C4-2B (cell line): ENCODE results near the gene BOK.

Source experiments
- H3K27ac ChIP-seq: fragments of 450-650 bp; 2 replicates; pipeline ENCODE4 v1.5.1; 2017
- ZFX ChIP-seq: fragments of 450-650 bp; IDR thresholded peaks from 2 replicates; pipeline ENCODE4 v1.6.1; 2017
- TF ChIP-seq, protein P1 (sequence below): fragments of 450-650 bp; conservative IDR thresholded peaks from 2 replicates; pipeline ENCODE4 v1.5.1; 2017; ENCODE audit warnings: mild to moderate bottlenecking

BOK gene

GRCh38 chr2:241534293-241534692 lies 24.3 kb upstream of the BOK start:
- TF ChIP-seq, protein P1, sequence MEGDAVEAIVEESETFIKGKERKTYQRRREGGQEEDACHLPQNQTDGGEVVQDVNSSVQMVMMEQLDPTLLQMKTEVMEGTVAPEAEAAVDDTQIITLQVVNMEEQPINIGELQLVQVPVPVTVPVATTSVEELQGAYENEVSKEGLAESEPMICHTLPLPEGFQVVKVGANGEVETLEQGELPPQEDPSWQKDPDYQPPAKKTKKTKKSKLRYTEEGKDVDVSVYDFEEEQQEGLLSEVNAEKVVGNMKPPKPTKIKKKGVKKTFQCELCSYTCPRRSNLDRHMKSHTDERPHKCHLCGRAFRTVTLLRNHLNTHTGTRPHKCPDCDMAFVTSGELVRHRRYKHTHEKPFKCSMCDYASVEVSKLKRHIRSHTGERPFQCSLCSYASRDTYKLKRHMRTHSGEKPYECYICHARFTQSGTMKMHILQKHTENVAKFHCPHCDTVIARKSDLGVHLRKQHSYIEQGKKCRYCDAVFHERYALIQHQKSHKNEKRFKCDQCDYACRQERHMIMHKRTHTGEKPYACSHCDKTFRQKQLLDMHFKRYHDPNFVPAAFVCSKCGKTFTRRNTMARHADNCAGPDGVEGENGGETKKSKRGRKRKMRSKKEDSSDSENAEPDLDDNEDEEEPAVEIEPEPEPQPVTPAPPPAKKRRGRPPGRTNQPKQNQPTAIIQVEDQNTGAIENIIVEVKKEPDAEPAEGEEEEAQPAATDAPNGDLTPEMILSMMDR, result no peak
- TF ChIP-seq ZFX, result no peak
- H3K27ac ChIP-seq, result no peak overlapping the region

- no peak overlapping the region for H3K27ac ChIP-seq
- no peak for TF ChIP-seq ZFX
- TF ChIP-seq, protein P1, result no peak
These were observed 23.7 kb upstream of the BOK start for GRCh38 chr2:241534701-241535375.

DNA sequence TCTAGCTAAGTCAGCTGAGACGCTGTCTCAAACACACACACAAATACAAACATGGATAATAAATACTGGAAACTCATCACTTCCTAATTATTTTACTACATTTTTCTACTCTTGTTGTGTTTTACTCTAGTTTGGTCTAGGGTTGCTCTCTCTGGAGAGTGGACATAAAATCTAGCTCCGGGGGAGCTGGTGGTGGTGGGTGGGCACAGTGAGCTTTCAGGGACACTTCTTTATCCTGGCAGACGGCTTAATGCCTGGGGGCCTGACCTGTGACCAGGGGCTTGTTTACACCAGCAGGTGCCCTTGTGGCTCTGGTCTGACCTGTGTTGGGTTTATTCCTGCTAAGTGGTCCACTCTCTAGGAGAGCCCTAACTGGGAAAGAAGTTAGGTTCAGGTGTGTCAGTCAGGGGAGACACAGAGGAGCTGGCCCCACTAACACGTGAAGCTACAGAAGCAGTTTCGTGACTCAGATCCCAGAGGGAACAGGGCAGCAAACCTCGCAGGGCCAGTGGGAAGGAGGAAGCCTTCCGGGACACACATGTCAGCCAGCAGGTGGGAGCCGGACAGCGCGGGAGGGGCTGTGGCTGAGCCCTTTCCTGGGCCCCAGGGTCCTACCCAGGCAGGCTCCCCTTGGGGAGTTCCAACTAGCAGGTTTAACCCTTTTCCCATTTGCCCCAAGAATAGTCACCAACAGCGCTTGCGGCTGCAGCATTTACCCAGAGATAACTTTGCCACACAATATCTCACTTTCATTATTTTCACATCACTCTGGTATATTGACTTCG lies 22.5 kb upstream of the BOK start:
- no peak overlapping the region for H3K27ac ChIP-seq
- no peak for TF ChIP-seq ZFX
- TF ChIP-seq, protein P1, result no peak

DNA sequence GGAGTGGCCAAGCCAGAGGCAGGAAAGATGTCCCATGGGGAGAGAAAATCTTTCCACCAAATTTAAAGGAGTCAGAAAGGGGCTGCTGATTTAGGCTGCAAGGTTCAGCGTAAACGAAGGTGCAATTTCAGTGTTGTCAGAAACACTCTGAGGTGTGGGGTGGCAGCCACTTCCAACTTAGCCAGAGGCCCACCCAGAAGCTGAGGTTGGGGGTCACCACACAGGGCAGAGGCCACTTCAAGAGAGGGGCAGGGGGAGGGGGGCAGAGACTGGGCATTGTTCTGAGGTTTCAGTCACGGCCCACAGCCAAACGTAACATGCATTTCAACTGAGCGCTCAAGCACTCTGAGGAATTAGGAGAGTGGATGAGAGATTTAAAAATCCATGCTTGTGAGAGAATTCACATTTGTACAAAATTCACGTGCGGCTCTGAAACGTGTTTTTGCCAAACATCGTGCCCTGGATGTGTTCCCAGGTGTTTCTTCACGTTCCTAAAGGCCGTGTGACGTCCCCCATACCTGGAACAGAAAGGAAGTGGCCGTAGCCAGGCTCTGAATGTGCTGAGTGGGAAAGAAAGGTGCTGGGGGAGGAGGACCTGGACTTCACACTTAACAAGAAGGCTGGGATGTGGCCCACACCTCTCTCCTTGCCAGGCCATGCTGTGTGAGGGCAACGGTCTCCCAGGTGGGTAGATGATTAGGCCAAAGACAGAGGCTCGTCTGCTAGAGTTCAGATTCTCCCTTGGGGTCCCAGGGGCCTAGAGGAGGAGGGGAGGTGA lies 19.5 kb upstream of the BOK start:
- H3K27ac ChIP-seq, result no peak overlapping the region
- TF ChIP-seq ZFX, result no peak
- TF ChIP-seq, protein P1, result no peak

- TF ChIP-seq, protein P1, result no peak
- TF ChIP-seq ZFX, result no peak
These were observed 18.8 kb upstream of the BOK start for GRCh38 chr2:241539616-241540374.

DNA sequence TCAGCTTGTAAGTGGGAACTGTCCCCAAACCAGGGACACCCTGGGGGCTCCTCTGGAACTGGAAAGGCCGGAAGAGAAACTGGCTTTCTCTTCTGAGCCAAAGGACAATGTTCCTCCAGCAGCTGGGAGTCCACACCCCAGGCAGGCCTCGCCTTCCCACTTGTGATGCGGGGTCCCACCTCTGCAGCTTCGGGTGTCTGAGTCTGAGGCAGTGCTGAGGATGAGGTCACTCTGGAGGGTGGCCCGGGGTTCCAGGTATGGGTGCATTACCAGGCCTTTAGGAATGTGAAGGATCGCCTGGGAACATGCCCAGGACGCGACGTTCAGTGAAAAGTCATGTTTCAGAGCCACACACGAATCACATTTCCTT lies 18.2 kb upstream of the BOK start:
- H3K27ac ChIP-seq, result no peak overlapping the region
- no peak for TF ChIP-seq ZFX
- TF ChIP-seq, protein P1, result no peak

More at GRCh38 chr2:241539616-241540374, 18.8 kb upstream of the BOK start:
- no peak overlapping the region for H3K27ac ChIP-seq
